GM18861 (cell line): ENCODE results near the gene SLIT3.

Experiments
- ATAC-seq: cut with Tn5 transposase; IDR thresholded peaks from one replicate; pipeline ENCODE4 v1.9.1; 2021; ENCODE audit not compliant: unreplicated experiment

Gene SLIT3

GRCh38 chr5:169088028-169088725 is 212.8 kb downstream of the SLIT3 start:
- no peak for ATAC-seq

GRCh38 chr5:169085636-169086035 is 215.3 kb downstream of the SLIT3 start:
- ATAC-seq, result no peak

- no peak for ATAC-seq
Measured at GRCh38 chr5:169085212-169085611, 215.7 kb downstream of the SLIT3 start.

GRCh38 chr5:169084775-169085174 is 216.2 kb downstream of the SLIT3 start:
- no peak for ATAC-seq

GRCh38 chr5:169083394-169084018 is 217.4 kb downstream of the SLIT3 start:
- ATAC-seq, result no peak

GRCh38 chr5:169081000-169081724 is 219.8 kb downstream of the SLIT3 start:
- ATAC-seq, result no peak

GRCh38 chr5:169080448-169080911 is 220.5 kb downstream of the SLIT3 start:
- ATAC-seq, result no peak

GRCh38 chr5:169079697-169080096 is 221.2 kb downstream of the SLIT3 start:
- no peak for ATAC-seq

- no peak for ATAC-seq
Measured at GRCh38 chr5:169074839-169075238, 226.1 kb downstream of the SLIT3 start.

- ATAC-seq, result no peak
Measured at GRCh38 chr5:169072233-169072632, 228.7 kb downstream of the SLIT3 start.

- no peak for ATAC-seq
Measured at GRCh38 chr5:169070413-169070812, 230.5 kb downstream of the SLIT3 start.

- no peak for ATAC-seq
Measured at GRCh38 chr5:169067751-169068173, 233.2 kb downstream of the SLIT3 start.

GRCh38 chr5:169065400-169065799 is 235.5 kb downstream of the SLIT3 start:
- no peak for ATAC-seq

- ATAC-seq, result no peak
Measured at GRCh38 chr5:169064093-169064492, 236.8 kb downstream of the SLIT3 start.

GRCh38 chr5:169063316-169063953 is 237.5 kb downstream of the SLIT3 start:
- no peak for ATAC-seq

- ATAC-seq, result no peak
Measured at GRCh38 chr5:169062690-169063089, 238.2 kb downstream of the SLIT3 start.

- ATAC-seq, result no peak
Measured at GRCh38 chr5:169054506-169054905, 246.4 kb downstream of the SLIT3 start.

- ATAC-seq, result no peak
Measured at GRCh38 chr5:169052207-169052606, 248.7 kb downstream of the SLIT3 start.

- no peak for ATAC-seq
Measured at GRCh38 chr5:169051351-169051750, 249.6 kb downstream of the SLIT3 start.

- ATAC-seq, result no peak
Measured at GRCh38 chr5:169050636-169051035, 250.3 kb downstream of the SLIT3 start.

GRCh38 chr5:169050146-169050571 is 250.8 kb downstream of the SLIT3 start:
- no peak for ATAC-seq
